ENCODE results near the gene LRRC3C. TPM values are rescaled to one million over a fixed set of nuclear protein-coding genes. Genes with fewer than 3 reads are reported as not detected.
"Not testable (repeated sequence)": the region's sequence is repeated elsewhere in the genome, so short reads cannot be mapped to it uniquely, and the experiment has no call there.

LRRC3C gene
- total and polyA plus RNA-seq, 9 donors: 0.18 TPM; not detected in 8

GRCh38 chr17:39946551-39947330, 19.2 kb downstream of the LRRC3C start:
- H3K27me3 ChIP-seq (ENCODE audit: control insufficient read depth, insufficient read depth, low read length): peaks cover 2% of the 10 kb centered on the region
- no peaks in the 10 kb centered on the region for H3K36me3 ChIP-seq (ENCODE audit: control insufficient read depth, insufficient read depth, low read length)
- no peak for DNase-seq
- no peaks in the 10 kb centered on the region for H3K9me3 ChIP-seq (replicated peaks; ENCODE audit: control insufficient read depth, low read depth, low read length)
- 64% methylated on average over 10 of the region's 15 CpGs for WGBS (ENCODE audit: insufficient coverage)
- no peak overlapping the region for H3K4me3 ChIP-seq (ENCODE audit: low read length)
- H3K4me1 ChIP-seq (ENCODE audit: control insufficient read depth, insufficient read depth, low read length): peaks cover 8% of the 10 kb centered on the region
- no peak overlapping the region for H3K27ac ChIP-seq (ENCODE audit: low read length)

GRCh38 chr17:39948489-39948828, 20.9 kb downstream of the LRRC3C start:
- not testable (repeated sequence) for DNase-seq; H3K9me3 ChIP-seq (replicated peaks; ENCODE audit: control insufficient read depth, low read depth, low read length); H3K27me3 ChIP-seq (ENCODE audit: control insufficient read depth, insufficient read depth, low read length); H3K36me3 ChIP-seq (ENCODE audit: control insufficient read depth, insufficient read depth, low read length); H3K27ac ChIP-seq (ENCODE audit: low read length); H3K4me3 ChIP-seq (ENCODE audit: low read length)
- peaks cover 17% of the 10 kb centered on the region for H3K4me1 ChIP-seq (ENCODE audit: control insufficient read depth, insufficient read depth, low read length)
- WGBS (ENCODE audit: insufficient coverage): 91% methylated on average over 1 of the region's 5 CpGs

GRCh38 chr17:39949028-39949427, 21.5 kb downstream of the LRRC3C start:
- Histone ChIP-seq H3K27ac (ENCODE audit: low read length) (no peak overlapping the region), H3K27me3 (ENCODE audit: control insufficient read depth, insufficient read depth, low read length) (no peaks in the 10 kb centered on the region), H3K36me3 (ENCODE audit: control insufficient read depth, insufficient read depth, low read length) (no peaks in the 10 kb centered on the region), H3K4me3 (ENCODE audit: low read length) (no peak overlapping the region), H3K9me3 (replicated peaks; ENCODE audit: control insufficient read depth, low read depth, low read length) (no peaks in the 10 kb centered on the region), H3K4me1 (ENCODE audit: control insufficient read depth, insufficient read depth, low read length) (peaks cover 20% of the 10 kb centered on the region)
- no peak for DNase-seq
- no CpG with 5 or more reads among the region's 2 CpGs for WGBS (ENCODE audit: insufficient coverage)

GRCh38 chr17:39950871-39951348, 23.4 kb downstream of the LRRC3C start:
- H3K9me3 ChIP-seq (replicated peaks; ENCODE audit: control insufficient read depth, low read depth, low read length): no peaks in the 10 kb centered on the region
- DNase-seq: peak; percentile 51
- H3K27me3 ChIP-seq (ENCODE audit: control insufficient read depth, insufficient read depth, low read length): no peaks in the 10 kb centered on the region
- no peaks in the 10 kb centered on the region for H3K36me3 ChIP-seq (ENCODE audit: control insufficient read depth, insufficient read depth, low read length)
- 34% methylated on average over 2 of the region's 5 CpGs for WGBS (ENCODE audit: insufficient coverage)
- H3K27ac ChIP-seq (ENCODE audit: low read length): no peak overlapping the region
- H3K4me1 ChIP-seq (ENCODE audit: control insufficient read depth, insufficient read depth, low read length): peaks cover 20% of the 10 kb centered on the region
- H3K4me3 ChIP-seq (ENCODE audit: low read length): no peak overlapping the region

GRCh38 chr17:39951924-39952679, 24.6 kb downstream of the LRRC3C start:
- Histone ChIP-seq H3K36me3 (ENCODE audit: control insufficient read depth, insufficient read depth, low read length) (no peaks in the 10 kb centered on the region), H3K4me3 (ENCODE audit: low read length) (peak overlapping the region; percentile 46), H3K9me3 (replicated peaks; ENCODE audit: control insufficient read depth, low read depth, low read length) (no peaks in the 10 kb centered on the region), H3K27ac (ENCODE audit: low read length) (peak overlapping the region; percentile 35), H3K27me3 (ENCODE audit: control insufficient read depth, insufficient read depth, low read length) (no peaks in the 10 kb centered on the region), H3K4me1 (ENCODE audit: control insufficient read depth, insufficient read depth, low read length) (peaks cover 20% of the 10 kb centered on the region)
- DNase-seq: no peak
- 65% methylated on average over 17 of the region's 22 CpGs for WGBS (ENCODE audit: insufficient coverage)

GRCh38 chr17:39952680-39953470, 25.3 kb downstream of the LRRC3C start:
- H3K4me3 ChIP-seq (ENCODE audit: low read length): peak overlapping the region; percentile 46
- H3K4me1 ChIP-seq (ENCODE audit: control insufficient read depth, insufficient read depth, low read length): peaks cover 20% of the 10 kb centered on the region
- H3K27ac ChIP-seq (ENCODE audit: low read length): peak overlapping the region; percentile 55
- peak; percentile 96 for DNase-seq
- 2% methylated on average over 24 of the region's 55 CpGs for WGBS (ENCODE audit: insufficient coverage)
- H3K9me3 ChIP-seq (replicated peaks; ENCODE audit: control insufficient read depth, low read depth, low read length): no peaks in the 10 kb centered on the region
- H3K36me3 ChIP-seq (ENCODE audit: control insufficient read depth, insufficient read depth, low read length): no peaks in the 10 kb centered on the region
- no peaks in the 10 kb centered on the region for H3K27me3 ChIP-seq (ENCODE audit: control insufficient read depth, insufficient read depth, low read length)

GRCh38 chr17:39953471-39953888, 25.9 kb downstream of the LRRC3C start:
- WGBS (ENCODE audit: insufficient coverage): 20% methylated on average over 3 of the region's 9 CpGs
- H3K27ac ChIP-seq (ENCODE audit: low read length): peak overlapping the region; percentile 55
- no peaks in the 10 kb centered on the region for H3K36me3 ChIP-seq (ENCODE audit: control insufficient read depth, insufficient read depth, low read length)
- H3K4me1 ChIP-seq (ENCODE audit: control insufficient read depth, insufficient read depth, low read length): peaks cover 20% of the 10 kb centered on the region
- H3K27me3 ChIP-seq (ENCODE audit: control insufficient read depth, insufficient read depth, low read length): no peaks in the 10 kb centered on the region
- H3K4me3 ChIP-seq (ENCODE audit: low read length): peak overlapping the region; percentile 42
- H3K9me3 ChIP-seq (replicated peaks; ENCODE audit: control insufficient read depth, low read depth, low read length): no peaks in the 10 kb centered on the region
- DNase-seq: no peak

- Histone ChIP-seq H3K9me3 (replicated peaks; ENCODE audit: control insufficient read depth, low read depth, low read length) (no peaks in the 10 kb centered on the region), H3K4me3 (ENCODE audit: low read length) (no peak overlapping the region), H3K4me1 (ENCODE audit: control insufficient read depth, insufficient read depth, low read length) (peaks cover 23% of the 10 kb centered on the region), H3K27me3 (ENCODE audit: control insufficient read depth, insufficient read depth, low read length) (no peaks in the 10 kb centered on the region), H3K36me3 (ENCODE audit: control insufficient read depth, insufficient read depth, low read length) (no peaks in the 10 kb centered on the region), H3K27ac (ENCODE audit: low read length) (no peak overlapping the region)
- no CpG with 5 or more reads among the region's 4 CpGs for WGBS (ENCODE audit: insufficient coverage)
- DNase-seq: no peak
These were observed 27.3 kb downstream of the LRRC3C start for GRCh38 chr17:39954876-39955275.

GRCh38 chr17:39955726-39956225, 28.2 kb downstream of the LRRC3C start:
- no peak overlapping the region for H3K27ac ChIP-seq (ENCODE audit: low read length)
- H3K36me3 ChIP-seq (ENCODE audit: control insufficient read depth, insufficient read depth, low read length): no peaks in the 10 kb centered on the region
- peaks cover 19% of the 10 kb centered on the region for H3K4me1 ChIP-seq (ENCODE audit: control insufficient read depth, insufficient read depth, low read length)
- H3K9me3 ChIP-seq (replicated peaks; ENCODE audit: control insufficient read depth, low read depth, low read length): no peaks in the 10 kb centered on the region
- no peaks in the 10 kb centered on the region for H3K27me3 ChIP-seq (ENCODE audit: control insufficient read depth, insufficient read depth, low read length)
- no peak for DNase-seq
- no peak overlapping the region for H3K4me3 ChIP-seq (ENCODE audit: low read length)
- no CpG with 5 or more reads among the region's 4 CpGs for WGBS (ENCODE audit: insufficient coverage)
